NB4 (cell line): ENCODE measurements around the gene IRS1.

Experiments used
- DNase-seq: peaks from one replicate; pipeline ENCODE4 v3.0.0; 2010; ENCODE audit warnings: low read depth
- H3K4me3 ChIP-seq: one replicate; pipeline ENCODE4 v1.5.1; 2011; ENCODE audit warnings: mild to moderate bottlenecking, low read depth, low read length, moderate library complexity
- MYC ChIP-seq: IDR thresholded peaks from 2 replicates; pipeline ENCODE4 v1.6.1; 2011; ENCODE audit warnings: low read depth, low read length
- POLR2A ChIP-seq: IDR thresholded peaks from 2 replicates; pipeline ENCODE4 v1.6.1; 2011; ENCODE audit warnings: mild to moderate bottlenecking; ENCODE audit not compliant: insufficient read length; ENCODE audit errors: extremely low read depth
- TF ChIP-seq, protein P1 (sequence below): IDR thresholded peaks from 2 replicates; pipeline ENCODE4 v1.6.1; 2011; ENCODE audit warnings: low read depth, low read length
- TF ChIP-seq, protein P2 (sequence below): IDR thresholded peaks from one replicate; pipeline ENCODE4 v1.5.1; 2012; ENCODE audit warnings: low read depth, low read length

IRS1 gene

DNA sequence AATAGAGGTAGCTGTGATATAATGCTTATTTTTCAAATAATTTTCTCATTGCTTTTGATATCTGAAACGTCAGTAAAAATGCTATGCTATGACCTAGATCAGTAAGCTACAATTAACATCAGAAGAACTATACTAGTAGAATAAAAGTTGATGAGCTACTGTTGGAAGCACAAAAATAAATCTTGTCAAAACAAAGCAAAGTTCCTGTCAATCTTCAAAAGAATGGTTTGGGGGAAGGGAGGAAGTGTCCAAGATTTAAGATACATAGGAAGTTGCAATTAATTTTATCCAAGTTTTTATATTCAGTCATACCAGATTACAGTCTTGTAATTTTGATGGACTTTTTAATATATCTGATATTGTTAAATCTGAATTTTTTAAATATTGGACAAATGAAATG lies 19.2 kb downstream of the IRS1 start:
- no peak overlapping the region for H3K4me3 ChIP-seq
- DNase-seq = no peak
- TF ChIP-seq, protein P1, sequence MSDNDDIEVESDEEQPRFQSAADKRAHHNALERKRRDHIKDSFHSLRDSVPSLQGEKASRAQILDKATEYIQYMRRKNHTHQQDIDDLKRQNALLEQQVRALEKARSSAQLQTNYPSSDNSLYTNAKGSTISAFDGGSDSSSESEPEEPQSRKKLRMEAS = no peak
- TF ChIP-seq, protein P2, sequence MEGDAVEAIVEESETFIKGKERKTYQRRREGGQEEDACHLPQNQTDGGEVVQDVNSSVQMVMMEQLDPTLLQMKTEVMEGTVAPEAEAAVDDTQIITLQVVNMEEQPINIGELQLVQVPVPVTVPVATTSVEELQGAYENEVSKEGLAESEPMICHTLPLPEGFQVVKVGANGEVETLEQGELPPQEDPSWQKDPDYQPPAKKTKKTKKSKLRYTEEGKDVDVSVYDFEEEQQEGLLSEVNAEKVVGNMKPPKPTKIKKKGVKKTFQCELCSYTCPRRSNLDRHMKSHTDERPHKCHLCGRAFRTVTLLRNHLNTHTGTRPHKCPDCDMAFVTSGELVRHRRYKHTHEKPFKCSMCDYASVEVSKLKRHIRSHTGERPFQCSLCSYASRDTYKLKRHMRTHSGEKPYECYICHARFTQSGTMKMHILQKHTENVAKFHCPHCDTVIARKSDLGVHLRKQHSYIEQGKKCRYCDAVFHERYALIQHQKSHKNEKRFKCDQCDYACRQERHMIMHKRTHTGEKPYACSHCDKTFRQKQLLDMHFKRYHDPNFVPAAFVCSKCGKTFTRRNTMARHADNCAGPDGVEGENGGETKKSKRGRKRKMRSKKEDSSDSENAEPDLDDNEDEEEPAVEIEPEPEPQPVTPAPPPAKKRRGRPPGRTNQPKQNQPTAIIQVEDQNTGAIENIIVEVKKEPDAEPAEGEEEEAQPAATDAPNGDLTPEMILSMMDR = no peak
- TF ChIP-seq MYC (no peak), POLR2A (no peak)

DNA sequence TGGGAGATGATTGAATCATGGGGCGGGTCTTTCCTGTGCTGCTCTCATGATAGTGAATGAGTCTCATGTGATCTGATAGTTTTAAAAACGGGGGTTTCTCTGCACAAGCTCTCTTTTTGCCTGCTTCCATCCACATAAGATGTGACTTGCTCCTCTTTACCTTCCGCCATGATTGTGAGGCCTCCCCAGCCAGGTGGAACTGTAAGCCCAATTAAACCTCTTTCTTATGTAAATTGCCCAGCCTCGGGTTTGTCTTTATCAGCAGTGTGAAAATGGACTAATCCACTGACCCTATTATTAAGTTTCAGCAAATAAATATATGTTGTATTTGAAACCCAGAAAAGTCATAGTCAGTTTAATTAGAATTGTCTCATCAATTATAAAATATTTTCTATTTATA lies 22.0 kb downstream of the IRS1 start:
- DNase-seq = no peak
- TF ChIP-seq, protein P2 = no peak
- TF ChIP-seq POLR2A = no peak
- no peak for TF ChIP-seq MYC
- TF ChIP-seq, protein P1 = no peak
- H3K4me3 ChIP-seq = no peak overlapping the region

DNA sequence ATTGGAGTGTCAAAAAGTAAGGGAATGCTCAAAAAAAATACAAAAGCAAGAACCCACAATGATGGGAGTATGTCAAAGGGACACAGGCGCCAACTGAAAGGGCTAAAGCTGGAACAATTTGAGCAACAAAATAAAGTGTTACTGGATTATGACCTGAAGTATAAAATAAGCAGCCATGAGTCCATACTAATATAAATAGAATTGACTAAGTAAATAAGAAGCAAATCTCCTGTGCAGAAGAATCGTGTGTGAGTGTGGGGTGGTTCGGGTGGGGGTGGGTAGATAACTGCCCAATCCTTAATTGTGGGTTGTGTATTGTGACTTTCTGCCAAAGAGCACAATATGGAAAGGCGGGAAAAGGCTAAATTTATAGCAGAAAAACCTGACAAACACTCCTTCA lies 23.5 kb downstream of the IRS1 start:
- no peak for DNase-seq
- H3K4me3 ChIP-seq = no peak overlapping the region
- TF ChIP-seq, protein P1 = no peak
- no peak for TF ChIP-seq MYC

DNA sequence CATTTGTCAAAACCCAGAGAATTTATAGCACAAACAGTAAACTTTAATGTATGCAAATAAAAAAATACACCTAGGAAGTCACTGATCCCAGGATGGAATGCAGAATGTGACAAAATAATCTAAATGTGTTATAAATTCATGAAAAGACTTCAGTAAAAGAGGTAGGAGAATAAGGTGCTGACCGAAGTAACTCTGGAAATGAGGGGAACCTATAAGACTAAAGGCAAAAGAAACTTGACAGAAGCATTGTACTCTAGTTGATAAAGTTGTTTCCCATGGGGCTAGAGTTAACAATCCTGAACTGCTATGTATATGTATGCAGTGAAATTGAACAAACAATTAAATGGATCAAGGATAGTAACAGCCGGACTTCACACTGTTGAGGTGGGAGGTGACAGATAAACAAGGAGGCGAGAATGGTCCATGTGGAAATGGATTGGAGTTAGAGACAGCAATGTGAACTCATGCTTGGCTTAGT lies 24.5 kb downstream of the IRS1 start:
- no peak for DNase-seq
- TF ChIP-seq POLR2A (no peak), MYC (no peak)
- TF ChIP-seq, protein P1 = no peak
- TF ChIP-seq, protein P2 = no peak

DNA sequence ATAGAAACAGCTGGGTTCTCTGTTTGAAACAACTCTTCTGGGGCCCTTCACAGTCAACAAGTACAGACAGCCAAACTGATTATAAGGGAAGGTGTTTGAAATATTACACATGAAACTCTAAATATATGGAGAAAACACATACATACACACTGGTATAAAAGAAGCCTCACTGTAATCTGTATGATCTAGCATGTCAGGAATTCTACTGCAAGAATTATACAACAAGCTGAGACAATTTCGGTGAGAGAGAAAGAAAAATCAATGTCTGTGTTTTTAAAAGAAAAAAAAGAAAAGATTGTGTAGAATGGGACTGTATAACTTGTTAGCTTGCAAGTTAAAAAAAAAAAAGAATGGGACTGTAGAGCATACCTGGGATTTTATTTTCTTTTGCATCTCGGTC lies 26.3 kb downstream of the IRS1 start:
- TF ChIP-seq, protein P2 = no peak
- TF ChIP-seq, protein P1 = no peak
- TF ChIP-seq MYC (no peak), POLR2A (no peak)
- H3K4me3 ChIP-seq = no peak overlapping the region
- DNase-seq = no peak

More for the DNA sequence above, 24.5 kb downstream of the IRS1 start:
- H3K4me3 ChIP-seq = no peak overlapping the region

DNA sequence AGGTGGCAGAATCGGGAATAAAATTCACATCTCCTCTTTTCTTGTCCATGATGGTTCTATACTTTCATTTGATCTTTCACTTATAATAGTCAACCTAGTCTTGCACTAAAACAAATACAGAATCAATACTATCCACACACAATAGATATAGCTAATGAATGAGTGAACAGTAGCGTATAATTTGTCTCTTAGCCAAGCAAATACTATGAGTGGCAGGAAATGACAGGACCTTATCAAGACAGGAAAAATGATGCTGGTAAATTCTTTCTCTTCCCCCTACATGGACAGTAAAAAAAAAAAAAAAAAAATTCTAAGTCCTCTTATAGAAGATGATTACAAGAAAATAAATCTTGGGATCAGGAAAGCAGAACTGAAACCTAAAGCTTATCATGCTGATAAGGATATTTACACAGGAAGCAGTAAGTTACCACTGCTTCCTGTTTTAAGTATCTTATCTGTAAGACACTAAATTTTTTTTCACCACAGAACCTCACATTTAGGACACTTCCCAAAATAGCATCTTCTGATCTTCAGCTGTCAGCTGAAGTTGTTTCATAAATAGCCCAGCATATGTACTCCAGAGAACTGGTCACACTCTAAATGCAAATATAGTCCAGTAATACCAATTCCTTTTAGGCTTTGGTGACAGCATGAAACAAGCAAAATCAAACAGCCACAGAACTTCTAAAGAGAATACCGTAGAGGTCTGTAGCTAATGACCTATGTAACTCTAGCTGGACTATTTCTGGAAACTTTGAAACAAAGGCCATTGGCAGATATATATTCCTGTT lies 27.0 kb downstream of the IRS1 start:
- peak; percentile 94 for DNase-seq
- TF ChIP-seq, protein P1 = peak; percentile 52
- TF ChIP-seq MYC = peak; percentile 68
- TF ChIP-seq, protein P2 = no peak
- H3K4me3 ChIP-seq = no peak overlapping the region
